Glutamatergic neuron (in vitro differentiated cells): ENCODE results near the gene GYG1. TPM values are rescaled to one million over a fixed set of nuclear protein-coding genes. Genes with fewer than 3 reads are reported as not detected.

Experiments
- DNase-seq: peaks from one replicate; pipeline ENCODE4 v3.0.0; 2022
- H3K27ac Mint-ChIP-seq: one replicate; pipeline ENCODE4 v1.8.0; 2020; ENCODE audit warnings: mild to moderate bottlenecking, mixed read lengths, inconsistent platforms; ENCODE audit not compliant: unreplicated experiment
- H3K27me3 Mint-ChIP-seq: one replicate; pipeline ENCODE4 v1.8.0; 2020; ENCODE audit warnings: mild to moderate bottlenecking, moderate library complexity, mixed read lengths, inconsistent platforms; ENCODE audit not compliant: unreplicated experiment
- H3K36me3 Mint-ChIP-seq: one replicate; pipeline ENCODE4 v1.8.0; 2020; ENCODE audit warnings: mild to moderate bottlenecking, mixed read lengths, inconsistent platforms; ENCODE audit not compliant: unreplicated experiment
- H3K4me1 Mint-ChIP-seq: one replicate; pipeline ENCODE4 v1.8.0; 2020; ENCODE audit warnings: mild to moderate bottlenecking, low read depth, mixed read lengths, inconsistent platforms; ENCODE audit not compliant: unreplicated experiment
- H3K4me3 Mint-ChIP-seq: one replicate; pipeline ENCODE4 v1.8.0; 2020; ENCODE audit warnings: mild to moderate bottlenecking, mixed read lengths, inconsistent platforms; ENCODE audit not compliant: unreplicated experiment
- H3K9me3 Mint-ChIP-seq: one replicate; pipeline ENCODE4 v1.8.0; 2020; ENCODE audit warnings: mild to moderate bottlenecking, moderate library complexity, mixed read lengths, inconsistent platforms; ENCODE audit not compliant: unreplicated experiment
- CTCF ChIP-seq: fragments of 200-600 bp; sonication (generic); IDR thresholded peaks from one replicate; pipeline ENCODE4 v1.5.0; 2021; ENCODE audit not compliant: partially characterized antibody, unreplicated experiment
- total RNA-seq: library from RNA; stranded (reverse); fragmentation: NEBNext Ultra II Directional; extraction: Animal tissue kit (Norgen Biotek cat#: 25700); gene quantifications from one replicate; pipeline ENCODE4 v1.2.1, GENCODE V29; 2021; ENCODE audit not compliant: unreplicated experiment

Gene GYG1
- total RNA-seq, 1 donor from 2014 or later: 27.3 TPM

DNA sequence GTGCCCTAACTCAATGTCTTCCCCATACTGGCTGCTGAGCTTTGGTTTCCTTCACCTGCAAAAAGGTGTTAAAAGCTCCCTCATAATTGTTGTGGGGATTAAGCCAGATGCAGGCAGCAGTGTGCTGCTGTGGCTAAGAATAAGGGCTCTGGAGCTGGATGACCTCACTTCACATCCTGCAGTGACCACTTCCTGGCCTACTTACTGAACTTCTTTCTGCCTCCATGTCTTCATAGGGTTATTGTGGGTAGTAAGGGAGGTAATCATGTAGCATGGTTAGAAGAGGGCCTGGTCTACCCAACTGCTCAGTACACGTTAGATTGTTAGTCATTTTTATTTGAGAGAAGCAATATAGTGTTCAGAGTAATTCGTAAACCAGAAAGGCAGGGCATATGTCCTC lies 18.4 kb downstream of the GYG1 start:
- no peak overlapping the region for H3K4me3 Mint-ChIP-seq
- no peaks in the 10 kb centered on the region for H3K36me3 Mint-ChIP-seq
- peaks cover 2% of the 10 kb centered on the region for H3K4me1 Mint-ChIP-seq
- DNase-seq: no peak
- no peaks in the 10 kb centered on the region for H3K27me3 Mint-ChIP-seq
- TF ChIP-seq CTCF: no peak
- no peak overlapping the region for H3K27ac Mint-ChIP-seq
- H3K9me3 Mint-ChIP-seq: no peaks in the 10 kb centered on the region

DNA sequence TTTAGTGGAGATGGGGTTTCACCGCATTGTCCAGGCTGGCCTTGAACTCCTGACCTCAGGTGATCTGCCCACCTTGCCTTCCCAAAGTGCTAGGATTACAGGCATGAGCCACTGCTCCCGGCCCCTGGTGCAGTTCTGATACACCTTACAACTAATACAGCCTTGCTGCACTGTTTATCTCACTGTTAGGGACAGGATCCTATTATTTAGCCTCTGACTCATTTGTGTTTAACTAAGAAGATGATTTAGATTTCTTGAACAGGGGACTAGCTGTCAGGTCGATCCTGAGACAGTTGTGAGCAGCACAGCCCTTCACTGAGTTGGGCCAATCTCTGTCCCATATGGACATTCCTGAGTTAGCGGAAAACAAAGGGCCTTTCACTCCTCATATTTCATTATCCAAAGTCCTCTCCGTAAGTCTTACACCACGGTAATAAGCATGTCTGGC lies 19.2 kb downstream of the GYG1 start:
- Mint-ChIP-seq H3K36me3 (peaks cover 7% of the 10 kb centered on the region), H3K4me1 (peaks cover 6% of the 10 kb centered on the region), H3K27ac (no peak overlapping the region), H3K4me3 (no peak overlapping the region), H3K27me3 (no peaks in the 10 kb centered on the region), H3K9me3 (peaks cover 5% of the 10 kb centered on the region)
- no peak for DNase-seq
- TF ChIP-seq CTCF: no peak

- H3K36me3 Mint-ChIP-seq: peaks cover 9% of the 10 kb centered on the region
- H3K4me1 Mint-ChIP-seq: peaks cover 6% of the 10 kb centered on the region
- DNase-seq: no peak
- no peak overlapping the region for H3K27ac Mint-ChIP-seq
- TF ChIP-seq CTCF: no peak
- peaks cover 5% of the 10 kb centered on the region for H3K9me3 Mint-ChIP-seq
- no peaks in the 10 kb centered on the region for H3K27me3 Mint-ChIP-seq
- H3K4me3 Mint-ChIP-seq: no peak overlapping the region
These were observed 19.6 kb downstream of the GYG1 start for GRCh38 chr3:149010966-149011365.

GRCh38 chr3:149011676-149012075 lies 20.3 kb downstream of the GYG1 start:
- Mint-ChIP-seq H3K36me3 (peaks cover 9% of the 10 kb centered on the region), H3K27me3 (no peaks in the 10 kb centered on the region)

GRCh38 chr3:149013726-149014125 lies 22.4 kb downstream of the GYG1 start:
- Mint-ChIP-seq H3K27ac (no peak overlapping the region), H3K36me3 (peaks cover 9% of the 10 kb centered on the region), H3K9me3 (peaks cover 5% of the 10 kb centered on the region)

More at GRCh38 chr3:149011676-149012075, 20.3 kb downstream of the GYG1 start:
- DNase-seq: no peak
- TF ChIP-seq CTCF: no peak
- Mint-ChIP-seq H3K4me1 (peaks cover 6% of the 10 kb centered on the region), H3K27ac (no peak overlapping the region), H3K9me3 (peaks cover 5% of the 10 kb centered on the region), H3K4me3 (no peak overlapping the region)

More at GRCh38 chr3:149013726-149014125, 22.4 kb downstream of the GYG1 start:
- H3K27me3 Mint-ChIP-seq: no peaks in the 10 kb centered on the region
- peaks cover 6% of the 10 kb centered on the region for H3K4me1 Mint-ChIP-seq
- no peak for TF ChIP-seq CTCF
- no peak overlapping the region for H3K4me3 Mint-ChIP-seq
- no peak for DNase-seq
